GM12878 (cell line): Measurements from ENCODE around the gene PRTN3. TPM values are rescaled to one million over a fixed set of nuclear protein-coding genes. Genes with fewer than 3 reads are reported as not detected.

Experiments
- ATAC-seq: fragments of 200-7000 bp; cut with Tn5 transposase; 3 replicates; pipeline ENCODE4 v1.9.1; 2020; ENCODE audit warnings: mild to moderate bottlenecking, moderate library complexity
- BruUV-seq: library from RNA; stranded (reverse); fragments of 400-500 nt; replicated peaks from 2 replicates; lab custom pipeline; 2021; lab: Mats Ljungman, UMichigan
- CTCF ChIA-PET: fragments of 300-600 bp; sonication (Branson Sonifier 250); formaldehyde crosslinking; extraction: SDS; loops from one replicate; lab custom pipeline; 2021; ENCODE audit warnings: inconsistent platforms; lab: Yijun Ruan, JAX
- POLR2A ChIA-PET: fragments of 350-600 bp; formaldehyde crosslinking; extraction: SDS; loops from one replicate; lab custom pipeline; 2021; ENCODE audit warnings: inconsistent platforms; lab: Charles Lee
- RAD21 ChIA-PET: fragments of 300-600 bp; sonication (Branson Sonifier 250); formaldehyde crosslinking; loops from one replicate; lab custom pipeline; 2023; ENCODE audit warnings: antibody characterized with exemption; ENCODE audit not compliant: unreplicated experiment; lab: Charles Lee
- SMC1A ChIA-PET: fragments of 300-600 bp; sonication (Branson Sonifier 250); formaldehyde crosslinking; loops from one replicate; lab custom pipeline; 2023; ENCODE audit not compliant: unreplicated experiment, uncharacterized antibody; lab: Charles Lee
- DNase-seq: peaks from one replicate; pipeline ENCODE4 v3.0.0-alpha.2; 2011; ENCODE audit warnings: low read depth, low spot score
- FAIRE-seq: peaks from 3 replicates; lab custom pipeline; 2011; peaks lifted over from hg19 to GRCh38; lab: Jason Lieb, UNC
- H2AFZ ChIP-seq: 2 replicates; pipeline ENCODE4 v1.6.0; 2011; ENCODE audit warnings: low read depth, low read length, control low read depth; ENCODE audit not compliant: control insufficient read depth
- H3K27ac ChIP-seq: 2 replicates; pipeline ENCODE4 v1.5.1; 2011; ENCODE audit warnings: control low read depth; ENCODE audit not compliant: control insufficient read depth, insufficient read depth
- H3K27me3 ChIP-seq, 2 experiments: replicated peaks in 1 of 2; 2 replicates each; pipeline versions ENCODE4 v1.6.0 to v1.6.1; 2011; ENCODE audit warnings: low read length in 1 of 2; ENCODE audit not compliant: control insufficient read depth in 2 of 2, insufficient read depth in 2 of 2
- H3K36me3 ChIP-seq, 2 experiments: 2 replicates each; pipeline ENCODE4 v1.5.1; 2011; ENCODE audit warnings: low read length in 1 of 2; ENCODE audit not compliant: control insufficient read depth in 2 of 2, insufficient read depth in 2 of 2
- H3K4me1 ChIP-seq: 2 replicates; pipeline ENCODE4 v1.6.1; 2011; ENCODE audit warnings: mild to moderate bottlenecking, low read length, moderate library complexity, mixed read lengths; ENCODE audit not compliant: control insufficient read depth, insufficient read depth
- H3K4me2 ChIP-seq: 2 replicates; pipeline ENCODE4 v1.6.0; 2011; ENCODE audit warnings: control low read depth; ENCODE audit not compliant: control insufficient read depth, insufficient read depth
- H3K4me3 ChIP-seq: fragments of 200-600 bp; sonication (generic); 2 replicates; pipeline ENCODE4 v1.5.1; 2016
- H3K79me2 ChIP-seq: 2 replicates; pipeline ENCODE4 v1.6.0; 2011; ENCODE audit warnings: low read length; ENCODE audit not compliant: control insufficient read depth, insufficient read depth
- H3K9ac ChIP-seq: 2 replicates; pipeline ENCODE4 v1.8.0; 2011; ENCODE audit warnings: low read length, control low read depth, mixed read lengths; ENCODE audit not compliant: control insufficient read depth, insufficient read depth
- H3K9me3 ChIP-seq: replicated peaks from 3 replicates; pipeline ENCODE4 v1.5.1; 2011; ENCODE audit warnings: mild to moderate bottlenecking, low read length; ENCODE audit not compliant: control insufficient read depth, insufficient read depth
- H4K20me1 ChIP-seq: 2 replicates; pipeline ENCODE4 v1.6.0; 2011; ENCODE audit not compliant: control insufficient read depth, insufficient read depth
- CREM ChIP-seq: IDR thresholded peaks from 2 replicates; pipeline ENCODE4 v1.6.1; 2014; ENCODE audit warnings: antibody characterized with exemption, low read depth
- JUND ChIP-seq: IDR thresholded peaks from 2 replicates; pipeline ENCODE4 v1.6.1; 2012; ENCODE audit warnings: low read depth, mild to moderate bottlenecking, low read length, improper control_type of control experiment, moderate library complexity
- MEF2A ChIP-seq: IDR thresholded peaks from 2 replicates; pipeline ENCODE4 v1.6.1; 2011; ENCODE audit warnings: low read depth, mild to moderate bottlenecking, low read length, moderate library complexity; ENCODE audit not compliant: insufficient read depth
- POLR2A ChIP-seq: IDR thresholded peaks from 2 replicates; pipeline ENCODE4 v1.6.1; 2011; ENCODE audit warnings: low read depth, mild to moderate bottlenecking, low read length
- ZSCAN29 ChIP-seq: fragments of 450-650 bp; IDR thresholded peaks from 2 replicates; pipeline ENCODE4 v1.6.1; 2017; ENCODE audit warnings: mild to moderate bottlenecking, moderate library complexity
- WGBS: methylation state at CpG from one replicate; pipeline ENCODE4 v1.1.6; 2016; ENCODE audit warnings: low lambda C conversion rate; ENCODE audit not compliant: insufficient replicate concordance, insufficient coverage; ENCODE audit errors: missing lambda C conversion rate; 5-methylcytosine and 5-hydroxymethylcytosine counted together
- in situ Hi-C: fragments of 300-500 bp; cut with MboI; formaldehyde crosslinking; loops from 9 replicates; pipeline ENCODE4 v1.14.3; 2018; ENCODE audit warnings: mixed read lengths
- intact Hi-C: fragments of 100-400 bp; cut with micrococcal nuclease; formaldehyde crosslinking; loops from one replicate; pipeline ENCODE4 v1.14.2; 2022; ENCODE audit not compliant: unreplicated experiment
- polyA plus RNA-seq, 11 experiments: library from polyadenylated mRNA; depleted of rRNA in 4 of 11; unstranded in 6 of 11; stranded (reverse) in 5 of 11; fragments of >200 nt; fragmentation: Nextera tagmentation in 4 of 11; fragmentation: Illumina TruSeq in 1 of 11; extraction: Ambion mirVana in 4 of 11; extraction: Trizol in 1 of 11; gene quantifications; 1 replicate in 1 of 11; 2 replicates in 10 of 11; pipeline versions ENCODE4 v1.2.1 to v1.2.3, GENCODE V29; 2011 to 2016; ENCODE audit warnings: inconsistent platforms in 2 of 11, missing spikeins in 2 of 11, low read depth in 1 of 11
- total RNA-seq, 4 experiments: library from RNA; depleted of rRNA in 3 of 4; stranded (reverse); fragments of >200 nt in 3 of 4; fragmentation: Illumina TruSeq in 1 of 4; extraction: Trizol in 1 of 4; gene quantifications; 2 replicates each; pipeline versions ENCODE4 v1.2.1 to v1.2.3, GENCODE V29; 2013 to 2021
- TF ChIP-seq, protein P1 (sequence below): fragments of 450-650 bp; IDR thresholded peaks from 2 replicates; pipeline ENCODE4 v1.6.1; 2017; ENCODE audit warnings: mild to moderate bottlenecking, moderate library complexity
- TF ChIP-seq, protein P2 (sequence below): fragments of 450-650 bp; IDR thresholded peaks from 2 replicates; pipeline ENCODE4 v1.6.1; 2017; ENCODE audit warnings: low read depth, mild to moderate bottlenecking, moderate library complexity

The PRTN3 gene
- total and polyA plus RNA-seq, 10 of the 15 experiments (the other 5 are each of a cell fraction or from before 2014, with no cell fraction given): 0.08 TPM; not detected in 9

GRCh38 chr19:875265-875879, 34.6 kb downstream of the PRTN3 start:
- SMC1A ChIA-PET: no interaction called here
- H3K27ac ChIP-seq: no peak overlapping the region
- H3K79me2 ChIP-seq: no peaks in the 10 kb centered on the region
- H2AFZ ChIP-seq: no peak overlapping the region
- ATAC-seq: no peak
- H3K4me3 ChIP-seq: no peak overlapping the region
- POLR2A ChIA-PET: no interaction called here
- no peak overlapping the region for H3K4me2 ChIP-seq
- CTCF ChIA-PET: no interaction called here
- RAD21 ChIA-PET: no interaction called here
- no peaks in the 10 kb centered on the region; a peak in 2 of 4 replicates for H3K36me3 ChIP-seq
- BruUV-seq: no TSS peak
- no peaks in the 10 kb centered on the region for H3K9me3 ChIP-seq
- no peak overlapping the region for H3K9ac ChIP-seq
- no peak for DNase-seq
- in situ Hi-C loops (no loop called here), intact Hi-C loops (no loop called here)
- TF ChIP-seq JUND (no peak), POLR2A (peak; percentile 13; the same call in 1 of the 2 replicates)
- no peaks in the 10 kb centered on the region for H3K4me1 ChIP-seq
- WGBS: 95% methylated on average over 21 of the region's 28 CpGs
- no peaks in the 10 kb centered on the region for H3K27me3 ChIP-seq
- no peaks in the 10 kb centered on the region for H4K20me1 ChIP-seq
- no peak for FAIRE-seq

- no peaks in the 10 kb centered on the region for H3K9me3 ChIP-seq
- FAIRE-seq (no peak), ATAC-seq (no peak), DNase-seq (no peak)
- no peak overlapping the region for H3K4me3 ChIP-seq
- no peaks in the 10 kb centered on the region for H3K27me3 ChIP-seq
- intact Hi-C loops (no loop called here), in situ Hi-C loops (no loop called here)
- H3K4me1 ChIP-seq: no peaks in the 10 kb centered on the region
- H3K27ac ChIP-seq: no peak overlapping the region
- no peaks in the 10 kb centered on the region for H4K20me1 ChIP-seq
- ChIA-PET POLR2A (no interaction called here), RAD21 (no interaction called here), SMC1A (no interaction called here), CTCF (no interaction called here)
- H3K9ac ChIP-seq: no peak overlapping the region
- BruUV-seq: no TSS peak
- no peak overlapping the region for H2AFZ ChIP-seq
- TF ChIP-seq CREM (no peak), POLR2A (no peak), ZSCAN29 (no peak), JUND (no peak), MEF2A (no peak)
- TF ChIP-seq, protein P1, sequence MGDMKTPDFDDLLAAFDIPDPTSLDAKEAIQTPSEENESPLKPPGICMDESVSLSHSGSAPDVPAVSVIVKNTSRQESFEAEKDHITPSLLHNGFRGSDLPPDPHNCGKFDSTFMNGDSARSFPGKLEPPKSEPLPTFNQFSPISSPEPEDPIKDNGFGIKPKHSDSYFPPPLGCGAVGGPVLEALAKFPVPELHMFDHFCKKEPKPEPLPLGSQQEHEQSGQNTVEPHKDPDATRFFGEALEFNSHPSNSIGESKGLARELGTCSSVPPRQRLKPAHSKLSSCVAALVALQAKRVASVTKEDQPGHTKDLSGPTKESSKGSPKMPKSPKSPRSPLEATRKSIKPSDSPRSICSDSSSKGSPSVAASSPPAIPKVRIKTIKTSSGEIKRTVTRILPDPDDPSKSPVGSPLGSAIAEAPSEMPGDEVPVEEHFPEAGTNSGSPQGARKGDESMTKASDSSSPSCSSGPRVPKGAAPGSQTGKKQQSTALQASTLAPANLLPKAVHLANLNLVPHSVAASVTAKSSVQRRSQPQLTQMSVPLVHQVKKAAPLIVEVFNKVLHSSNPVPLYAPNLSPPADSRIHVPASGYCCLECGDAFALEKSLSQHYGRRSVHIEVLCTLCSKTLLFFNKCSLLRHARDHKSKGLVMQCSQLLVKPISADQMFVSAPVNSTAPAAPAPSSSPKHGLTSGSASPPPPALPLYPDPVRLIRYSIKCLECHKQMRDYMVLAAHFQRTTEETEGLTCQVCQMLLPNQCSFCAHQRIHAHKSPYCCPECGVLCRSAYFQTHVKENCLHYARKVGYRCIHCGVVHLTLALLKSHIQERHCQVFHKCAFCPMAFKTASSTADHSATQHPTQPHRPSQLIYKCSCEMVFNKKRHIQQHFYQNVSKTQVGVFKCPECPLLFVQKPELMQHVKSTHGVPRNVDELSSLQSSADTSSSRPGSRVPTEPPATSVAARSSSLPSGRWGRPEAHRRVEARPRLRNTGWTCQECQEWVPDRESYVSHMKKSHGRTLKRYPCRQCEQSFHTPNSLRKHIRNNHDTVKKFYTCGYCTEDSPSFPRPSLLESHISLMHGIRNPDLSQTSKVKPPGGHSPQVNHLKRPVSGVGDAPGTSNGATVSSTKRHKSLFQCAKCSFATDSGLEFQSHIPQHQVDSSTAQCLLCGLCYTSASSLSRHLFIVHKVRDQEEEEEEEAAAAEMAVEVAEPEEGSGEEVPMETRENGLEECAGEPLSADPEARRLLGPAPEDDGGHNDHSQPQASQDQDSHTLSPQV: no peak
- TF ChIP-seq, protein P2, sequence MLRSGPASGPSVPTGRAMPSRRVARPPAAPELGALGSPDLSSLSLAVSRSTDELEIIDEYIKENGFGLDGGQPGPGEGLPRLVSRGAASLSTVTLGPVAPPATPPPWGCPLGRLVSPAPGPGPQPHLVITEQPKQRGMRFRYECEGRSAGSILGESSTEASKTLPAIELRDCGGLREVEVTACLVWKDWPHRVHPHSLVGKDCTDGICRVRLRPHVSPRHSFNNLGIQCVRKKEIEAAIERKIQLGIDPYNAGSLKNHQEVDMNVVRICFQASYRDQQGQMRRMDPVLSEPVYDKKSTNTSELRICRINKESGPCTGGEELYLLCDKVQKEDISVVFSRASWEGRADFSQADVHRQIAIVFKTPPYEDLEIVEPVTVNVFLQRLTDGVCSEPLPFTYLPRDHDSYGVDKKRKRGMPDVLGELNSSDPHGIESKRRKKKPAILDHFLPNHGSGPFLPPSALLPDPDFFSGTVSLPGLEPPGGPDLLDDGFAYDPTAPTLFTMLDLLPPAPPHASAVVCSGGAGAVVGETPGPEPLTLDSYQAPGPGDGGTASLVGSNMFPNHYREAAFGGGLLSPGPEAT: no peak
- no peak overlapping the region for H3K4me2 ChIP-seq
- no peaks in the 10 kb centered on the region for H3K79me2 ChIP-seq
- H3K36me3 ChIP-seq: no peaks in the 10 kb centered on the region; a peak in 1 of 4 replicates
- WGBS: 93% methylated on average over 17 of the region's 18 CpGs
Measured at GRCh38 chr19:876089-876488, 35.3 kb downstream of the PRTN3 start.
